GM12878 (cell line): Measurements from ENCODE around the gene APOBEC3B. TPM values are rescaled to one million over a fixed set of nuclear protein-coding genes. Genes with fewer than 3 reads are reported as not detected.

ENCODE experiments used
- ATAC-seq: fragments of 200-7000 bp; cut with Tn5 transposase; 3 replicates; pipeline ENCODE4 v1.9.1; 2020; ENCODE audit warnings: mild to moderate bottlenecking, moderate library complexity
- BruUV-seq: library from RNA; stranded (reverse); fragments of 400-500 nt; replicated peaks from 2 replicates; lab custom pipeline; 2021; lab: Mats Ljungman, UMichigan
- CTCF ChIA-PET: fragments of 300-600 bp; sonication (Branson Sonifier 250); formaldehyde crosslinking; extraction: SDS; loops from one replicate; lab custom pipeline; 2021; ENCODE audit warnings: inconsistent platforms; lab: Yijun Ruan, JAX
- POLR2A ChIA-PET: fragments of 350-600 bp; formaldehyde crosslinking; extraction: SDS; loops from one replicate; lab custom pipeline; 2021; ENCODE audit warnings: inconsistent platforms; lab: Charles Lee
- RAD21 ChIA-PET: fragments of 300-600 bp; sonication (Branson Sonifier 250); formaldehyde crosslinking; loops from one replicate; lab custom pipeline; 2023; ENCODE audit warnings: antibody characterized with exemption; ENCODE audit not compliant: unreplicated experiment; lab: Charles Lee
- SMC1A ChIA-PET: fragments of 300-600 bp; sonication (Branson Sonifier 250); formaldehyde crosslinking; loops from one replicate; lab custom pipeline; 2023; ENCODE audit not compliant: unreplicated experiment, uncharacterized antibody; lab: Charles Lee
- DNase-seq: peaks from one replicate; pipeline ENCODE4 v3.0.0-alpha.2; 2011; ENCODE audit warnings: low read depth, low spot score
- FAIRE-seq: peaks from 3 replicates; lab custom pipeline; 2011; peaks lifted over from hg19 to GRCh38; lab: Jason Lieb, UNC
- H2AFZ ChIP-seq: 2 replicates; pipeline ENCODE4 v1.6.0; 2011; ENCODE audit warnings: low read depth, low read length, control low read depth; ENCODE audit not compliant: control insufficient read depth
- H3K27ac ChIP-seq: 2 replicates; pipeline ENCODE4 v1.5.1; 2011; ENCODE audit warnings: control low read depth; ENCODE audit not compliant: control insufficient read depth, insufficient read depth
- H3K27me3 ChIP-seq, 2 experiments: replicated peaks in 1 of 2; 2 replicates each; pipeline versions ENCODE4 v1.6.0 to v1.6.1; 2011; ENCODE audit warnings: low read length in 1 of 2; ENCODE audit not compliant: control insufficient read depth in 2 of 2, insufficient read depth in 2 of 2
- H3K36me3 ChIP-seq, 2 experiments: 2 replicates each; pipeline ENCODE4 v1.5.1; 2011; ENCODE audit warnings: low read length in 1 of 2; ENCODE audit not compliant: control insufficient read depth in 2 of 2, insufficient read depth in 2 of 2
- H3K4me1 ChIP-seq: 2 replicates; pipeline ENCODE4 v1.6.1; 2011; ENCODE audit warnings: mild to moderate bottlenecking, low read length, moderate library complexity, mixed read lengths; ENCODE audit not compliant: control insufficient read depth, insufficient read depth
- H3K4me2 ChIP-seq: 2 replicates; pipeline ENCODE4 v1.6.0; 2011; ENCODE audit warnings: control low read depth; ENCODE audit not compliant: control insufficient read depth, insufficient read depth
- H3K4me3 ChIP-seq: fragments of 200-600 bp; sonication (generic); 2 replicates; pipeline ENCODE4 v1.5.1; 2016
- H3K79me2 ChIP-seq: 2 replicates; pipeline ENCODE4 v1.6.0; 2011; ENCODE audit warnings: low read length; ENCODE audit not compliant: control insufficient read depth, insufficient read depth
- H3K9ac ChIP-seq: 2 replicates; pipeline ENCODE4 v1.8.0; 2011; ENCODE audit warnings: low read length, control low read depth, mixed read lengths; ENCODE audit not compliant: control insufficient read depth, insufficient read depth
- H3K9me3 ChIP-seq: replicated peaks from 3 replicates; pipeline ENCODE4 v1.5.1; 2011; ENCODE audit warnings: mild to moderate bottlenecking, low read length; ENCODE audit not compliant: control insufficient read depth, insufficient read depth
- H4K20me1 ChIP-seq: 2 replicates; pipeline ENCODE4 v1.6.0; 2011; ENCODE audit not compliant: control insufficient read depth, insufficient read depth
- ATF7 ChIP-seq: fragments of 450-650 bp; IDR thresholded peaks from 2 replicates; pipeline ENCODE4 v1.6.1; 2016; ENCODE audit warnings: low read depth, mild to moderate bottlenecking
- CBX3 ChIP-seq: fragments of 200-600 bp; sonication (generic); IDR thresholded peaks from 2 replicates; pipeline ENCODE4 v1.6.1; 2016; ENCODE audit warnings: low read depth, borderline replicate concordance
- CEBPB ChIP-seq, 2 experiments: fragments of 150-350 bp in 1 of 2; IDR thresholded peaks; 2 replicates each; pipeline ENCODE4 v1.6.1; 2012 to 2014; ENCODE audit warnings: low read depth in 2 of 2, low read length in 2 of 2, borderline replicate concordance in 1 of 2, inconsistent platforms in 1 of 2
- CHD4 ChIP-seq: fragments of 200-600 bp; sonication (generic); IDR thresholded peaks from 2 replicates; pipeline ENCODE4 v1.6.1; 2016; ENCODE audit warnings: mild to moderate bottlenecking
- E2F8 ChIP-seq: fragments of 450-650 bp; IDR thresholded peaks from 2 replicates; pipeline ENCODE4 v1.6.1; 2018; ENCODE audit warnings: mild to moderate bottlenecking, low read depth, moderate library complexity; ENCODE audit not compliant: partially characterized antibody
- EGR1 ChIP-seq, 2 experiments: IDR thresholded peaks; 1 replicate in 1 of 2; 2 replicates in 1 of 2; pipeline ENCODE4 v1.6.1; 2011 to 2012; ENCODE audit warnings: low read depth in 2 of 2, low read length in 2 of 2, borderline replicate concordance in 1 of 2, mild to moderate bottlenecking in 1 of 2, moderate library complexity in 1 of 2
- HSF1 ChIP-seq: fragments of 150-350 bp; IDR thresholded peaks from 2 replicates; pipeline ENCODE4 v1.6.1; 2014; ENCODE audit warnings: mild to moderate bottlenecking, low read depth, low read length
- KAT2A ChIP-seq: conservative IDR thresholded peaks from 2 replicates; pipeline ENCODE4 v1.6.1; 2011; ENCODE audit warnings: low read depth, low read length; ENCODE audit not compliant: control insufficient read depth
- KLF5 ChIP-seq: fragments of 450-650 bp; IDR thresholded peaks from 2 replicates; pipeline ENCODE4 v1.6.1; 2014; ENCODE audit warnings: mild to moderate bottlenecking; ENCODE audit not compliant: partially characterized antibody
- MXI1 ChIP-seq: fragments of 150-350 bp; IDR thresholded peaks from 2 replicates; pipeline ENCODE4 v1.6.1; 2011; ENCODE audit warnings: low read depth, mild to moderate bottlenecking, inconsistent platforms, low read length, improper control_type of control experiment
- NFXL1 ChIP-seq: fragments of 450-650 bp; IDR thresholded peaks from 2 replicates; pipeline ENCODE4 v1.6.1; 2017; ENCODE audit warnings: antibody characterized with exemption, mild to moderate bottlenecking, borderline replicate concordance
- RCOR1 ChIP-seq: conservative IDR thresholded peaks from 2 replicates; pipeline ENCODE4 v1.6.1; 2012; ENCODE audit warnings: low read depth, low read length, improper control_type of control experiment
- SIX5 ChIP-seq: IDR thresholded peaks from 2 replicates; pipeline ENCODE4 v1.6.1; 2011; ENCODE audit warnings: mild to moderate bottlenecking, low read depth, low read length, moderate library complexity; ENCODE audit not compliant: severe bottlenecking
- SP1 ChIP-seq: IDR thresholded peaks from one replicate; pipeline ENCODE4 v1.6.1; 2011; ENCODE audit warnings: low read depth, low read length
- SPI1 ChIP-seq: IDR thresholded peaks from 2 replicates; pipeline ENCODE4 v1.6.1; 2011; ENCODE audit warnings: low read depth, mild to moderate bottlenecking, low read length, moderate library complexity, borderline replicate concordance; ENCODE audit not compliant: insufficient read depth
- TAF1 ChIP-seq: IDR thresholded peaks from 2 replicates; pipeline ENCODE4 v1.6.1; 2011; ENCODE audit warnings: mild to moderate bottlenecking, low read depth, low read length, borderline replicate concordance
- USF2 ChIP-seq: IDR thresholded peaks from 2 replicates; pipeline ENCODE4 v1.6.1; 2011; ENCODE audit warnings: low read depth, low read length, improper control_type of control experiment, borderline replicate concordance
- WGBS: methylation state at CpG from one replicate; pipeline ENCODE4 v1.1.6; 2016; ENCODE audit warnings: low lambda C conversion rate; ENCODE audit not compliant: insufficient replicate concordance, insufficient coverage; ENCODE audit errors: missing lambda C conversion rate; 5-methylcytosine and 5-hydroxymethylcytosine counted together
- in situ Hi-C: fragments of 300-500 bp; cut with MboI; formaldehyde crosslinking; loops from 9 replicates; pipeline ENCODE4 v1.14.3; 2018; ENCODE audit warnings: mixed read lengths
- intact Hi-C: fragments of 100-400 bp; cut with micrococcal nuclease; formaldehyde crosslinking; loops from one replicate; pipeline ENCODE4 v1.14.2; 2022; ENCODE audit not compliant: unreplicated experiment
- polyA plus RNA-seq, 11 experiments: library from polyadenylated mRNA; depleted of rRNA in 4 of 11; unstranded in 6 of 11; stranded (reverse) in 5 of 11; fragments of >200 nt; fragmentation: Nextera tagmentation in 4 of 11; fragmentation: Illumina TruSeq in 1 of 11; extraction: Ambion mirVana in 4 of 11; extraction: Trizol in 1 of 11; gene quantifications; 1 replicate in 1 of 11; 2 replicates in 10 of 11; pipeline versions ENCODE4 v1.2.1 to v1.2.3, GENCODE V29; 2011 to 2016; ENCODE audit warnings: inconsistent platforms in 2 of 11, missing spikeins in 2 of 11, low read depth in 1 of 11
- total RNA-seq, 4 experiments: library from RNA; depleted of rRNA in 3 of 4; stranded (reverse); fragments of >200 nt in 3 of 4; fragmentation: Illumina TruSeq in 1 of 4; extraction: Trizol in 1 of 4; gene quantifications; 2 replicates each; pipeline versions ENCODE4 v1.2.1 to v1.2.3, GENCODE V29; 2013 to 2021

Gene APOBEC3B
- total and polyA plus RNA-seq, 10 of the 15 experiments (the other 5 are each of a cell fraction or from before 2014, with no cell fraction given), result 2.4 to 75.1 (median 30.9) TPM

DNA sequence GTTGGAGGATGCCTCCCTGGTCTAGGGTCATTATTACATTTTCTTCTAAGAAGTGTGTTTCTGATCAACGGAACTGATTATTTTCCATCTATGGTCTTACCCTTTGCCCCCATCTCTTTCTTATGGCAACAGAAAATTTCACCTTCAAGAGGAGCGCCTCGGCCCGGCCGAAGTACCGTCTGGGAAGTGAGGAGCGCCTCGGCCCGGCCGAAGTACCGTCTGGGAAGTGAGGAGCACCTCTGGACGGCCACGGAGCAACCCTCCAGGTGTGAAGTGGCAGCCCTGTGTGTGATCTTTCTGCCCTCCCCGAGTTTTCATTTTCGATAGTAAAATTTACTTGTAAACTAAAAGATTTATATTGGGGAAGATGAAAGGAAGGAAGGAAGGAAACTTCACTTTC, 28.8 kb downstream of the APOBEC3B start:
- CTCF ChIA-PET, result interaction anchor here (0.7 kb wide), 1 partner anchor 103 kb away, joined by 3 read pairs; no protein-coding TSS in a partner anchor
- BruUV-seq, result no TSS peak
- H3K79me2 ChIP-seq, result peaks cover 19% of the 10 kb centered on the region
- DNase-seq (no peak), ATAC-seq (no peak), FAIRE-seq (no peak)
- H3K4me1 ChIP-seq, result peaks cover 6% of the 10 kb centered on the region
- POLR2A ChIA-PET, result no interaction called here
- WGBS, result 71% methylated on average over 15 of the region's 15 CpGs
- H4K20me1 ChIP-seq, result no peaks in the 10 kb centered on the region
- no peak overlapping the region for H3K4me2 ChIP-seq
- SMC1A ChIA-PET, result no interaction called here
- intact Hi-C loops (no loop called here), in situ Hi-C loops (no loop called here)
- no peak overlapping the region for H3K9ac ChIP-seq
- H3K27ac ChIP-seq, result no peak overlapping the region
- RAD21 ChIA-PET, result no interaction called here
- H3K4me3 ChIP-seq, result no peak overlapping the region
- no peaks in the 10 kb centered on the region for H3K27me3 ChIP-seq
- no peaks in the 10 kb centered on the region for H3K9me3 ChIP-seq
- no peaks in the 10 kb centered on the region for H3K36me3 ChIP-seq
- TF ChIP-seq CBX3, result no peak
- TF ChIP-seq NFXL1, result no peak
- no peak for TF ChIP-seq USF2
- TF ChIP-seq SPI1, result no peak
- no peak for TF ChIP-seq SIX5
- TF ChIP-seq RCOR1, result no peak
- no peak for TF ChIP-seq EGR1 (IDR thresholded peaks at IDR 0.05; ENCODE audit: borderline replicate concordance in 1 of 2, low read depth in 2 of 2, low read length in 2 of 2)
- no peak for TF ChIP-seq CHD4
- no peak for TF ChIP-seq TAF1
- no peak for TF ChIP-seq KLF5
- TF ChIP-seq E2F8, result no peak
- no peak for TF ChIP-seq ATF7
- no peak for TF ChIP-seq SP1
- TF ChIP-seq MXI1, result no peak
- no peak for TF ChIP-seq KAT2A
- no peak for TF ChIP-seq CEBPB (IDR thresholded peaks at IDR 0.05; ENCODE audit: borderline replicate concordance in 1 of 2, low read depth in 2 of 2, low read length in 2 of 2)
- no peak for TF ChIP-seq HSF1
- TF ChIP-seq, all 136 proteins: peak for 0
- no peak overlapping the region for H2AFZ ChIP-seq
